WERI-Rb-1 (cell line): ENCODE results near the gene SCFD2.
"Not testable (repeated sequence)": the region's sequence is repeated elsewhere in the genome, so short reads cannot be mapped to it uniquely, and the experiment has no call there.

Source experiments
- DNase-seq: peaks from one replicate; pipeline ENCODE4 v3.0.0-alpha.2; 2020
- H3K27ac ChIP-seq: fragments of 250-450 bp; sonication (Bioruptor Pico); 2 replicates; pipeline ENCODE4 v1.5.1; 2020; ENCODE audit warnings: mild to moderate bottlenecking, moderate library complexity
- H3K27me3 ChIP-seq: fragments of 250-450 bp; sonication (Bioruptor Pico); 2 replicates; pipeline ENCODE4 v1.5.1; 2021; ENCODE audit warnings: mild to moderate bottlenecking, low read depth, moderate library complexity; ENCODE audit not compliant: insufficient read depth, severe bottlenecking
- H3K36me3 ChIP-seq: fragments of 250-450 bp; sonication (Bioruptor Pico); 2 replicates; pipeline ENCODE4 v1.5.1; 2020; ENCODE audit warnings: mild to moderate bottlenecking, moderate library complexity
- H3K4me3 ChIP-seq: 2 replicates; pipeline ENCODE4 v1.5.1; 2011; ENCODE audit warnings: low read depth, mild to moderate bottlenecking, control low read depth, low read length
- H3K9me3 ChIP-seq: fragments of 250-450 bp; sonication (Bioruptor Pico); 2 replicates; pipeline ENCODE4 v1.5.1; 2021; ENCODE audit warnings: mild to moderate bottlenecking, moderate library complexity; ENCODE audit not compliant: severe bottlenecking
- TF ChIP-seq, protein P1 (sequence below): IDR thresholded peaks from 2 replicates; pipeline ENCODE4 v1.5.1; 2011; ENCODE audit warnings: low read depth, mild to moderate bottlenecking, control low read depth, inconsistent platforms, low read length

SCFD2 gene

DNA sequence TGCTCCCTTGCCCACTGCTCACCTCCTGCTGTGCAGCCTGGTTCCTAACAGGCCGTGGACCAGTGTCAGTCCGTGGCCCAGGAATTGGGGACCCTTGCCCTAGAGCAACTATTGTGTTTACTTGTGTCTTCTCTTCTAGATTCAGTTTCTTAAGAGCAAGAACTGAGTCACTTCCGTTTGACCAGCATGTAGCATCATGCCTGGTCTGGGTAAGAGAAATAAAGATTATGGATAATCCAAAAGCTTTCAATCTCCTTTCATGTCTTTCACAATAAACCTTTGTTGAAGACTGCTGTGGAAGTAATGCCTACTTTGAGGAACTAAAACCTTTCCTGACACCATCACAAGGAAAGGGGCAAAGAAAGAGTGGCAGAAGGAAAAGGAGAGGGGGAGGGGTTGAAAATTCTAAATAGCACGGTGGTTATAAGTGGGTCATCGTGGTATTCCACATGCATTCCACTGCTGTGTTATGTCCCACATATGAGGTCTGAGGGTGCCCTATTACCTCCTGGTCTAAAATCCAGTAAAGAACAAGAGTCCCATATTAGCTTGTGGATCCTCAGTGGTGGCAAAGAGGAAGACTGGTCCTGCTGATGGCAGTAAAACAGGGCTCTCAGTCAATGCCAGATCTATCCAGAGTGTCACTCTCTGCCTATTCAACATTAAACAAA is 370.4 kb downstream of the SCFD2 start:
- TF ChIP-seq, protein P1, sequence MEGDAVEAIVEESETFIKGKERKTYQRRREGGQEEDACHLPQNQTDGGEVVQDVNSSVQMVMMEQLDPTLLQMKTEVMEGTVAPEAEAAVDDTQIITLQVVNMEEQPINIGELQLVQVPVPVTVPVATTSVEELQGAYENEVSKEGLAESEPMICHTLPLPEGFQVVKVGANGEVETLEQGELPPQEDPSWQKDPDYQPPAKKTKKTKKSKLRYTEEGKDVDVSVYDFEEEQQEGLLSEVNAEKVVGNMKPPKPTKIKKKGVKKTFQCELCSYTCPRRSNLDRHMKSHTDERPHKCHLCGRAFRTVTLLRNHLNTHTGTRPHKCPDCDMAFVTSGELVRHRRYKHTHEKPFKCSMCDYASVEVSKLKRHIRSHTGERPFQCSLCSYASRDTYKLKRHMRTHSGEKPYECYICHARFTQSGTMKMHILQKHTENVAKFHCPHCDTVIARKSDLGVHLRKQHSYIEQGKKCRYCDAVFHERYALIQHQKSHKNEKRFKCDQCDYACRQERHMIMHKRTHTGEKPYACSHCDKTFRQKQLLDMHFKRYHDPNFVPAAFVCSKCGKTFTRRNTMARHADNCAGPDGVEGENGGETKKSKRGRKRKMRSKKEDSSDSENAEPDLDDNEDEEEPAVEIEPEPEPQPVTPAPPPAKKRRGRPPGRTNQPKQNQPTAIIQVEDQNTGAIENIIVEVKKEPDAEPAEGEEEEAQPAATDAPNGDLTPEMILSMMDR: no peak
- H3K4me3 ChIP-seq: no peak overlapping the region
- no peak for DNase-seq
- no peak overlapping the region for H3K27ac ChIP-seq
- no peaks in the 10 kb centered on the region for H3K27me3 ChIP-seq
- no peaks in the 10 kb centered on the region for H3K36me3 ChIP-seq
- H3K9me3 ChIP-seq: no peaks in the 10 kb centered on the region

DNA sequence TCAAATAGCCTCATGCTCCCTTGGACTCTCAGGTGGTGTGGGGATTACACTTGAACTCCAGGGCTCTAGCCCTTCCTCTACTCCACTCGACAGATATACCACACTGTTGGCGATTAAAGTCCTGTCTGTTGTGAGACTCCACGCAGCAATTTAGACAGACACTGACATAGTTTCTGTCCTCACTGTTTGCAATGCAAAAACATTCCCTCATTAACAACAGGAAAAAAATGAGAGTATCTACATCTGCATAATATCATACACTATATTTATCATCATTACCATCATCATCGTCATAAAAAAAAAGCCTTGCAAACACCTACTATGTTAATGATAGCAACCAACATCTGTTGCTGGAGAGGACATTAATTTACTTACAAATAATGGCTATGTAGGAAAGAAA is 371.3 kb downstream of the SCFD2 start:
- DNase-seq: no peak
- TF ChIP-seq, protein P1: no peak
- H3K36me3 ChIP-seq: no peaks in the 10 kb centered on the region
- H3K27ac ChIP-seq: no peak overlapping the region
- no peak overlapping the region for H3K4me3 ChIP-seq
- no peaks in the 10 kb centered on the region for H3K27me3 ChIP-seq
- no peaks in the 10 kb centered on the region for H3K9me3 ChIP-seq

DNA sequence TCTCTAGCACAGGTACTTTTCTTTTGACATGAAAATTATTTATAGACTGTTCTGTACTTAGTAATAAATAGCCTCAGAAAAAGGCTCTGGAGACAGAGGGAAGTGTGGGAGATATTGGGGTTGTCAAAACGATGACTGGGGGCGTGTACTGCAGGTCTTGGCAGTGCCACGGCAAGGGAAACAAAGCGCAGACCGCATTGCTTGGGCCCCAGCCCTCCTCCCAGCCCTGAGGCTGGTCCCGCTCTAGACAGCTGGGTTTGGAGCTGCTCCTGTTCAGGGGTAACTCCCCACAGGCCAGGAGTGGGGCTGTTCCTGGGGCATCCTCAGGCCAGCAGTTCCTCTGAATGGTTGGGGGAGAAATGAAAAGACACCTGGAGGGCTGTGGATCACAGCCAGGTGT is 372.1 kb downstream of the SCFD2 start:
- DNase-seq: no peak
- Histone ChIP-seq H3K36me3 (no peaks in the 10 kb centered on the region), H3K9me3 (no peaks in the 10 kb centered on the region), H3K27ac (no peak overlapping the region), H3K4me3 (no peak overlapping the region), H3K27me3 (no peaks in the 10 kb centered on the region)
- TF ChIP-seq, protein P1: no peak

DNA sequence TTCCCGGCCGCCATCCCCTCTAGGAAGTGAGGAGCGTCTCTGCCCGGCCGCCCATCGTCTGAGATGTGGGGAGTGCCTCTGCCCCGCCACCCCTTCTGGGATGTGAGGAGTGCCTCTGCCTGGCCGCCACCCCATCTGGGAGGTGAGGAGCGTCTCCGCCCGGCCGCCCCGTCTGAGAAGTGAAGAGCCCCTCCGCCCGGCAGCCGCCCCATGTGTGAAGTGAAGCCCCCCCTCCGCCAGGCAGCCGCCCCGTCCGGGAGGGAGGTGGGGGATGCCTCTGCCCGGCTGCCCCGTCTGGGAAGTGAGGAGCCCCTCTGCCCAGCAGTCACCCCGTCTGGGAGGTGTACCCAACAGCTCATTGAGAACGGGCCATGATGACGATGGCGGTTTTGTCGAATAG is 373.3 kb downstream of the SCFD2 start:
- DNase-seq, H3K27ac ChIP-seq, H3K4me3 ChIP-seq, H3K27me3 ChIP-seq, H3K9me3 ChIP-seq, H3K36me3 ChIP-seq: not testable (repeated sequence)

DNA sequence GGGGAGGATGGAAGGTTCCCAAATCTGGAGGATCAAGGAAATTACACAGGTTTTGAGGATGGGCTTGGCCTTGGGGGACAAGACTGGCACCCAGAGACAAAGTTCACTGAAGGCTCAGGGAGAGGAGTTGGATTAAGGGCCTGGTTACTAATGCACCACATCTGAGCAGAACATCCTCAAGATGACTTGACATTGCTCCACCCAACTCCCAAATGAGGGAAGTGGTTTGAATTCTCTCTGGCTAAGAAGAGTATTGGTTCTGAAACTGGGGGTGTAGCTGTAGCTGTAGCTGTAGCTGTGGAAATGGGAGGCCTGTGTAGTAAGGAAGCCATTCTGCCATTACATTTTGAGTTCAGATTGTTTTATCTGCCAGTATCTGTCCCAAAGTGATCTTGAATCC is 374.4 kb downstream of the SCFD2 start:
- Histone ChIP-seq H3K27me3 (no peaks in the 10 kb centered on the region), H3K36me3 (no peaks in the 10 kb centered on the region), H3K4me3 (no peak overlapping the region), H3K9me3 (no peaks in the 10 kb centered on the region), H3K27ac (no peak overlapping the region)
- TF ChIP-seq, protein P1: no peak
- no peak for DNase-seq

DNA sequence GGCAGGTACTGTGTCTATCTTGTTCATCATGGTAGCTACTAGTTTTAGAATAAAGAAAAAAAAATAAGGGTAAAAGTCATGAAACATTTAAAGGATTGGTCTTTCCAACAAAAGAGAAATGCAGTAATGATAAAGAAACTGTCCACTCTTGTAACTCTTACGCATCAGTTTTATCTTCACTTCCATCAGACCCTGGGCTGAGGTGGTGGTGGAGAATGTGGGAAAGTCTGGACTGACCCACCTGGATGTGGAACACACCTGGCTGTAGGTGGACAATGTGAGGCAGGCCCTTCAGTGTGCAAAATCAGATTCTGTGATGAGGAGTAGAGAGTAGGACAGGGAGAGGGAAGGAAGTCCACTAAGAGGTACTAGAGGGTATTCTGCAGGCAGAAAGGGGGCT is 375.2 kb downstream of the SCFD2 start:
- no peak for DNase-seq
- no peaks in the 10 kb centered on the region for H3K27me3 ChIP-seq
- H3K27ac ChIP-seq: no peak overlapping the region
- no peaks in the 10 kb centered on the region for H3K36me3 ChIP-seq
- no peaks in the 10 kb centered on the region for H3K9me3 ChIP-seq
- TF ChIP-seq, protein P1: no peak
- no peak overlapping the region for H3K4me3 ChIP-seq
